Adrenal gland (tissue), 12 donors: ENCODE results near the gene ACADS. TPM values are rescaled to one million over a fixed set of nuclear protein-coding genes. Genes with fewer than 3 reads are reported as not detected.
A peak's percentile ranks its signal among the peaks of the same experiment; 100 is the strongest.

Experiments
- DNase-seq, 7 donors: peaks; one replicate each; pipeline ENCODE4 v3.0.0-alpha.2; 2019 to 2020
- H3K27ac ChIP-seq, 5 donors: fragments of 200-600 bp; sonication (generic) in 4 of 5; 1 replicate in 3 of 5; 2 replicates in 2 of 5; pipeline versions ENCODE4 v1.5.1 to v1.8.0; 2016 to 2020; ENCODE audit warnings: mild to moderate bottlenecking in 1 of 5
- H3K27me3 ChIP-seq: fragments of 200-600 bp; 2 replicates; pipeline ENCODE4 v1.8.0; 2021
- H3K36me3 ChIP-seq, 2 donors: fragments of 200-600 bp; replicated peaks in 1 of 2; 1 replicate in 1 of 2; 2 replicates in 1 of 2; pipeline versions ENCODE4 v1.5.1 to v1.8.0; 2018 to 2022
- H3K4me1 ChIP-seq, 2 donors: fragments of 200-600 bp; replicated peaks in 1 of 2; 1 replicate in 1 of 2; 2 replicates in 1 of 2; pipeline versions ENCODE4 v1.5.1 to v1.8.0; 2018 to 2021
- H3K4me3 ChIP-seq, 4 donors: fragments of 200-600 bp; sonication (generic) in 3 of 4; one replicate each; pipeline ENCODE4 v1.5.1; 2016 to 2018
- H3K9me3 ChIP-seq, 3 donors: fragments of 200-600 bp; sonication (generic) in 1 of 3; replicated peaks in 1 of 3; 1 replicate in 2 of 3; 2 replicates in 1 of 3; pipeline versions ENCODE4 v1.5.1 to v1.8.0; 2016 to 2021
- POLR2A ChIP-seq, 2 donors: fragments of 450-650 bp; IDR thresholded peaks; one replicate each; pipeline ENCODE4 v1.6.1; 2017; ENCODE audit warnings: antibody characterized with exemption in 2 of 2, mild to moderate bottlenecking in 2 of 2, moderate library complexity in 1 of 2
- WGBS, 4 donors: extraction: QIAGEN DNeasy Blood & Tissue Kit in 2 of 4; methylation state at CpG; one replicate each; pipeline versions ENCODE4 v1.1.5 to v1.1.7; 2013 to 2017; 5-methylcytosine and 5-hydroxymethylcytosine counted together
- intact Hi-C, 2 donors: fragments of 100-400 bp; cut with DNase I; formaldehyde crosslinking; loops; one replicate each; pipeline versions ENCODE4 v1.14.1 to v1.15.0; 2022 to 2023
- polyA plus RNA-seq, 3 donors: library from polyadenylated mRNA; stranded (reverse); fragments of 200-250 nt in 2 of 3; fragments of 350-450 nt in 1 of 3; fragmentation: Illumina TruSeq in 1 of 3; extraction: RNeasy Lipid Tissue Mini Kit (QIAGEN cat#74804) in 1 of 3; gene quantifications; one replicate each; pipeline ENCODE4 v1.2.3, GENCODE V29; 2013 to 2014
- total RNA-seq, 9 donors: library from RNA; depleted of rRNA in 4 of 9; stranded (reverse); fragments of >200 nt in 4 of 9; fragments of 120-200 nt in 1 of 9; fragmentation: NEBNext Ultra II Directional in 1 of 9; extraction: Animal tissue kit (Norgen Biotek cat#: 25700) in 1 of 9; gene quantifications; one replicate each; pipeline versions ENCODE4 v1.1.0 to v1.2.4, GENCODE V29; 2013 to 2023
- TF ChIP-seq, protein P1 (sequence below), 6 experiments: fragments of 450-650 bp in 4 of 6; fragments of 200-600 bp in 2 of 6; sonication (generic) in 1 of 6; IDR thresholded peaks; 1 replicate in 5 of 6; 2 replicates in 1 of 6; pipeline versions ENCODE4 v1.5.1 to v1.8.0; 2016 to 2021; ENCODE audit warnings: antibody characterized with exemption in 6 of 6, mild to moderate bottlenecking in 2 of 6, moderate library complexity in 1 of 6
- donor health status: healthy with polysubstance abuse.
- donor health status: Bipolar disorder and iron deficiency.
- donor health status: DM: yes; HTN: yes; CAD: no.
- donor health status: DM: no; HTN: no; CAD: no.
- donor health status: DM: no; HTN: no; CAD: no.
- donor health status: DM: yes; HTN: yes; CAD: no.

Gene ACADS
- total and polyA plus RNA-seq, 12 donors = 6.2 to 179 (median 81.0) TPM

GRCh38 chr12:120680165-120680738 is 45.4 kb upstream of the ACADS start:
- no peak for DNase-seq
- no peak for TF ChIP-seq POLR2A (IDR thresholded peaks at IDR 0.05)
- TF ChIP-seq, protein P1, sequence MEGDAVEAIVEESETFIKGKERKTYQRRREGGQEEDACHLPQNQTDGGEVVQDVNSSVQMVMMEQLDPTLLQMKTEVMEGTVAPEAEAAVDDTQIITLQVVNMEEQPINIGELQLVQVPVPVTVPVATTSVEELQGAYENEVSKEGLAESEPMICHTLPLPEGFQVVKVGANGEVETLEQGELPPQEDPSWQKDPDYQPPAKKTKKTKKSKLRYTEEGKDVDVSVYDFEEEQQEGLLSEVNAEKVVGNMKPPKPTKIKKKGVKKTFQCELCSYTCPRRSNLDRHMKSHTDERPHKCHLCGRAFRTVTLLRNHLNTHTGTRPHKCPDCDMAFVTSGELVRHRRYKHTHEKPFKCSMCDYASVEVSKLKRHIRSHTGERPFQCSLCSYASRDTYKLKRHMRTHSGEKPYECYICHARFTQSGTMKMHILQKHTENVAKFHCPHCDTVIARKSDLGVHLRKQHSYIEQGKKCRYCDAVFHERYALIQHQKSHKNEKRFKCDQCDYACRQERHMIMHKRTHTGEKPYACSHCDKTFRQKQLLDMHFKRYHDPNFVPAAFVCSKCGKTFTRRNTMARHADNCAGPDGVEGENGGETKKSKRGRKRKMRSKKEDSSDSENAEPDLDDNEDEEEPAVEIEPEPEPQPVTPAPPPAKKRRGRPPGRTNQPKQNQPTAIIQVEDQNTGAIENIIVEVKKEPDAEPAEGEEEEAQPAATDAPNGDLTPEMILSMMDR (IDR thresholded peaks at IDR 0.05) = no peak
- no peaks in the 10 kb centered on the region for H3K9me3 ChIP-seq
- WGBS, 4 donors = 57 to 73% (median 69%) methylated on average over 5 of the region's 5 CpGs
- no peaks in the 10 kb centered on the region for H3K27me3 ChIP-seq
- H3K27ac ChIP-seq = no peak overlapping the region
- H3K4me1 ChIP-seq = peaks cover 15 to 21% of the 10 kb centered on the region in 2 donors
- intact Hi-C loops = no loop called here
- no peaks in the 10 kb centered on the region for H3K36me3 ChIP-seq
- no peak overlapping the region for H3K4me3 ChIP-seq

GRCh38 chr12:120684523-120684932 is 41.1 kb upstream of the ACADS start:
- Histone ChIP-seq H3K4me1 (peaks cover 12 to 28% of the 10 kb centered on the region in 2 donors), H3K36me3 (no peaks in the 10 kb centered on the region), H3K4me3 (no peak overlapping the region), H3K27ac (peak overlapping the region in 4 of 5 donors; percentile 60 to 93 (median 74)), H3K27me3 (no peaks in the 10 kb centered on the region), H3K9me3 (no peaks in the 10 kb centered on the region)
- TF ChIP-seq, protein P1 (IDR thresholded peaks at IDR 0.05) = peak in 1 of 6 experiments; percentile 1
- TF ChIP-seq POLR2A (IDR thresholded peaks at IDR 0.05) = peak in 1 of 2 donors; percentile 57
- peak in 6 of 7 donors; percentile 68 to 81 (median 76) for DNase-seq
- WGBS, 4 donors = 31 to 47% (median 36%) methylated on average over 8 of the region's 8 CpGs
- intact Hi-C loops = no loop called here

- H3K27ac ChIP-seq = peak overlapping the region in 2 of 5 donors; percentile 19 to 93
- H3K4me3 ChIP-seq = no peak overlapping the region
- H3K9me3 ChIP-seq = no peaks in the 10 kb centered on the region
- no peak for DNase-seq
- peaks cover 22 to 37% of the 10 kb centered on the region in 2 donors for H3K4me1 ChIP-seq
- intact Hi-C loops = no loop called here
- 55 to 69% (median 64%) methylated on average over 3 of the region's 3 CpGs for WGBS, 4 donors
- no peaks in the 10 kb centered on the region for H3K27me3 ChIP-seq
- no peak for TF ChIP-seq POLR2A (IDR thresholded peaks at IDR 0.05)
- TF ChIP-seq, protein P1 (IDR thresholded peaks at IDR 0.05) = no peak
- H3K36me3 ChIP-seq = no peaks in the 10 kb centered on the region
These were observed 40.1 kb upstream of the ACADS start for GRCh38 chr12:120685522-120685921.

DNA sequence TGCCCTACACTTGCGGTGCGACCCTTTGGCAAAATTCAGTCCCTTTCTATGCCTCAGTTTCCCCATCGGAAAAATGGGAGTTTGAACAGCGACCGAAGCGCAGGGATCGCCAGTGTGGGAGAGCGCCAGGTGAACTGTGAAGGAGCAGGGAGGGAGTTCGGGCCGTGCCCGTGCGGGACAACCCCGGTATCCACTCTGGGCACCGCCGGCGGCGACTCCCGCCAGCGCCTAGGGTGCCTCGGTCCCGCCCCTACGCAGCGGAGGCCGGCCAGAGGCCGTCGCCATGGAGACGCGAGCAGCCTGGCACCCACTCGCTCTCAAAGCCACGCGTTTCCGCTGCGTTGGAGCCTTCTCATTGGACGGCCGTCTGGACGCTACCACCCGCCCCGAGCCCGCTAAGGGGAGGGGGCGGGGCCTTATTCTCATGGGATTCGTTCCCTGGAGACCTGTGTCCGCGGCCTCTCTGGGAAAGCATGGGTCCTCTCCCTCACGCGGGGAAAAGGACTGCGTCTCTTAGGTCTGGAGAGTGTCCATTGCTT is 39.4 kb upstream of the ACADS start:
- TF ChIP-seq, protein P1 (IDR thresholded peaks at IDR 0.05) = no peak
- TF ChIP-seq POLR2A (IDR thresholded peaks at IDR 0.05) = peak in 1 of 2 donors; percentile 59
- peaks cover 29 to 44% of the 10 kb centered on the region in 2 donors for H3K4me1 ChIP-seq

More for the DNA sequence above, 39.4 kb upstream of the ACADS start:
- peak overlapping the region; percentile 78 to 94 (median 85) for H3K27ac ChIP-seq
- peak overlapping the region in 3 of 4 donors; percentile 59 to 92 (median 64) for H3K4me3 ChIP-seq
- intact Hi-C loops = no loop called here
- 0 to 1% (median 0%) methylated on average over 11 to 46 of the region's 46 CpGs for WGBS, 4 donors
- H3K9me3 ChIP-seq = no peaks in the 10 kb centered on the region
- no peaks in the 10 kb centered on the region for H3K27me3 ChIP-seq
- H3K36me3 ChIP-seq = no peaks in the 10 kb centered on the region
- peak; percentile 98 to 99 (median 99) for DNase-seq
